HepG2 (cell line): ENCODE data around the gene IFT22. TPM values are rescaled to one million over a fixed set of nuclear protein-coding genes. Genes with fewer than 3 reads are reported as not detected.
"Not testable (repeated sequence)": the region's sequence is repeated elsewhere in the genome, so short reads cannot be mapped to it uniquely, and the experiment has no call there.

Source experiments
- ATAC-seq: fragments of 200-7000 bp; cut with Tn5 transposase; 3 replicates; pipeline ENCODE4 v1.9.1; 2020; ENCODE audit warnings: mild to moderate bottlenecking, moderate library complexity
- BruUV-seq: library from RNA; stranded (reverse); fragments of 400-500 nt; replicated peaks from 2 replicates; lab custom pipeline; 2021; lab: Mats Ljungman, UMichigan
- CTCF ChIA-PET: fragments of 300-600 bp; formaldehyde crosslinking; extraction: SDS; loops from one replicate; lab custom pipeline; 2021; ENCODE audit warnings: low total read pairs, inconsistent platforms, low intra/inter-chr PET ratio; lab: Yijun Ruan, JAX
- POLR2A ChIA-PET: fragments of 350-600 bp; sonication (Branson Sonifier 250); formaldehyde crosslinking; loops from one replicate; lab custom pipeline; 2020; ENCODE audit warnings: antibody characterized with exemption, inconsistent platforms; lab: Yijun Ruan, JAX
- DNase-seq: peaks from one replicate; pipeline ENCODE4 v3.0.0-alpha.2; 2015; ENCODE audit warnings: low spot score
- FAIRE-seq: peaks from 3 replicates; lab custom pipeline; 2011; peaks lifted over from hg19 to GRCh38; lab: Jason Lieb, UNC
- H2AFZ ChIP-seq: one replicate; pipeline ENCODE4 v1.6.1; 2011; ENCODE audit warnings: low read length, inconsistent platforms
- H3K27ac ChIP-seq: fragments of 300-600 bp; 3 replicates; pipeline ENCODE4 v1.8.0; 2011; ENCODE audit warnings: mixed run types, mild to moderate bottlenecking, mixed read lengths, low read length, inconsistent platforms; ENCODE audit not compliant: insufficient read depth; ENCODE audit errors: extremely low read length
- H3K27me3 ChIP-seq, 2 experiments: fragments of 200-600 bp in 1 of 2; 2 replicates in 1 of 2; 3 replicates in 1 of 2; pipeline versions ENCODE4 v1.6.0 to v1.8.0; 2011; ENCODE audit warnings: low read length in 2 of 2, mild to moderate bottlenecking in 2 of 2, moderate library complexity in 2 of 2, inconsistent platforms in 1 of 2; ENCODE audit not compliant: insufficient read depth in 2 of 2, control insufficient read depth in 1 of 2
- H3K36me3 ChIP-seq, 2 experiments: fragments of 200-600 bp in 1 of 2; replicated peaks in 1 of 2; 2 replicates in 1 of 2; 3 replicates in 1 of 2; pipeline versions ENCODE4 v1.5.1 to v1.8.0; 2011; ENCODE audit warnings: low read length in 2 of 2, inconsistent platforms in 1 of 2; ENCODE audit not compliant: insufficient read depth in 2 of 2, control insufficient read depth in 1 of 2
- H3K4me1 ChIP-seq: 2 replicates; pipeline ENCODE4 v1.5.1; 2012; ENCODE audit warnings: low read length, inconsistent platforms; ENCODE audit not compliant: insufficient read depth
- H3K4me2 ChIP-seq: 2 replicates; pipeline ENCODE4 v1.6.0; 2011; ENCODE audit warnings: low read depth, low read length, inconsistent platforms
- H3K4me3 ChIP-seq, 3 experiments: fragments of 200-600 bp in 1 of 3; sonication (generic), shearing (Covaris generic) in 1 of 3; replicated peaks in 1 of 3; 2 replicates each; pipeline ENCODE4 v1.5.1; 2011 to 2016; ENCODE audit warnings: low read length in 3 of 3, inconsistent platforms in 2 of 3, low read depth in 2 of 3, mild to moderate bottlenecking in 2 of 3, control low read depth in 1 of 3, mixed read lengths in 1 of 3; ENCODE audit not compliant: insufficient read depth in 1 of 3
- H3K79me2 ChIP-seq: one replicate; pipeline ENCODE4 v1.6.1; 2011; ENCODE audit warnings: low read length, inconsistent platforms; ENCODE audit not compliant: insufficient read depth
- H3K9ac ChIP-seq: 2 replicates; pipeline ENCODE4 v1.6.0; 2011; ENCODE audit warnings: mild to moderate bottlenecking, low read depth, low read length, inconsistent platforms; ENCODE audit not compliant: insufficient read depth
- H3K9me3 ChIP-seq: 2 replicates; pipeline ENCODE4 v1.5.1; 2012; ENCODE audit warnings: mild to moderate bottlenecking, low read length
- H4K20me1 ChIP-seq: 2 replicates; pipeline ENCODE4 v1.6.0; 2011; ENCODE audit warnings: inconsistent platforms, mild to moderate bottlenecking, low read length, moderate library complexity; ENCODE audit not compliant: insufficient read depth
- HNRNPK ChIP-seq: fragments of 200-400 bp; formaldehyde crosslinking; IDR thresholded peaks from 2 replicates; pipeline ENCODE4 v1.6.1; 2018; ENCODE audit warnings: low read length, low read depth, moderate library complexity, mild to moderate bottlenecking; ENCODE audit not compliant: poor library complexity, severe bottlenecking
- ISX ChIP-seq: sonication (generic); formaldehyde crosslinking; conservative IDR thresholded peaks from 2 replicates; pipeline ENCODE4 v1.5.0; 2020; ENCODE audit warnings: missing genetic modification reagents
- MNT ChIP-seq: fragments of 450-650 bp; IDR thresholded peaks from 2 replicates; pipeline ENCODE4 v1.6.1; 2016
- WGBS: methylation state at CpG from one replicate; pipeline ENCODE4 v1.1.6; 2017; ENCODE audit warnings: low lambda C conversion rate; 5-methylcytosine and 5-hydroxymethylcytosine counted together
- in situ Hi-C: cut with HindIII; loops from 2 replicates; pipeline ENCODE4 v1.10.0; 2017; ENCODE audit warnings: low pct_unique_long_range_greater_than_20kb; ENCODE audit not compliant: extremely low pct_ligation_motif_present
- intact Hi-C: fragments of 100-400 bp; cut with micrococcal nuclease; formaldehyde crosslinking; loops from one replicate; pipeline ENCODE4 v1.10.0; 2022; ENCODE audit not compliant: unreplicated experiment
- polyA plus RNA-seq, 8 experiments: library from polyadenylated mRNA; depleted of rRNA in 3 of 8; stranded (reverse) in 7 of 8; unstranded in 1 of 8; fragments of >200 nt; fragmentation: Illumina TruSeq in 4 of 8; extraction: Trizol in 4 of 8; gene quantifications; 2 replicates each; pipeline versions ENCODE4 v1.2.1 to v1.2.3, GENCODE V29; 2011 to 2016; ENCODE audit warnings: low read depth in 4 of 8, missing spikeins in 1 of 8, mixed read lengths in 1 of 8; ENCODE audit not compliant: insufficient read depth in 1 of 8
- small RNA-seq, 3 experiments: library from RNA; depleted of rRNA; stranded (forward); fragments of <200 nt; gene quantifications; one replicate each; pipeline ENCODE3, GENCODE V24; 2012; ENCODE audit warnings: low read depth in 2 of 3, low replicate concordance in 1 of 3; ENCODE audit not compliant: insufficient read length in 3 of 3, insufficient read depth in 2 of 3
- total RNA-seq, 5 experiments: library from RNA; depleted of rRNA; stranded (reverse); fragments of >200 nt; fragmentation: Illumina TruSeq; extraction: Trizol; gene quantifications; 2 replicates each; pipeline ENCODE4 v1.2.3, GENCODE V29; 2016; ENCODE audit warnings: low read depth in 1 of 5

IFT22 gene
- total and polyA plus RNA-seq, 2 of the 13 experiments (the other 11 are each of a cell fraction or from before 2014, with no cell fraction given) = 8.9 to 14.5 TPM

GRCh38 chr7:101265622-101266516, 55.7 kb downstream of the IFT22 start:
- WGBS = 59% methylated on average over 17 of the region's 17 CpGs
- Histone ChIP-seq H2AFZ (no peak overlapping the region), H3K36me3 (no peaks in the 10 kb centered on the region), H3K79me2 (no peaks in the 10 kb centered on the region), H3K9me3 (no peaks in the 10 kb centered on the region), H3K4me2 (no peak overlapping the region), H3K9ac (no peak overlapping the region), H3K4me1 (no peaks in the 10 kb centered on the region), H3K27ac (no peak overlapping the region), H3K27me3 (peaks cover 0 to 4% of the 10 kb centered on the region in 2 experiments; a peak in 1 of 5 replicates), H4K20me1 (no peaks in the 10 kb centered on the region), H3K4me3 (no peak overlapping the region)
- DNase-seq (no peak), FAIRE-seq (no peak), ATAC-seq (no peak)
- POLR2A ChIA-PET = no interaction called here
- no TSS peak for BruUV-seq
- in situ Hi-C loops (no loop called here), intact Hi-C loops (no loop called here)
- no peak for TF ChIP-seq ISX (CRISPR knock-in tag)
- CTCF ChIA-PET = no interaction called here

- H3K9ac ChIP-seq, H3K79me2 ChIP-seq, H4K20me1 ChIP-seq, H3K27me3 ChIP-seq, ATAC-seq, CTCF ChIA-PET, intact Hi-C loops, DNase-seq, H3K4me3 ChIP-seq, FAIRE-seq, H2AFZ ChIP-seq, H3K4me1 ChIP-seq, H3K4me2 ChIP-seq, H3K9me3 ChIP-seq, BruUV-seq, H3K27ac ChIP-seq, in situ Hi-C loops, H3K36me3 ChIP-seq, POLR2A ChIA-PET: not testable (repeated sequence)
- WGBS = 14% methylated on average over 4 of the region's 6 CpGs
- TF ChIP-seq HNRNPK (peak; percentile 14), MNT (peak; percentile 95)
These were observed 57.4 kb downstream of the IFT22 start for GRCh38 chr7:101264102-101264706.

Small RNA genes lying within 50 kb of the gene (small RNA-seq; reads per million reads assigned to genes)
- gene RNU6-1104P = 0 to 0.97 (median 0) reads per million in 3 experiments

Other genes starting within 250 kb of the IFT22 start
- gene TRIM56, start 236.3 kb downstream of the IFT22 start, total RNA-seq (2016; rRNA removed; fragmentation: Illumina TruSeq; extraction: Trizol) = 7.1 and 8.1 TPM in 2 replicates
- gene TRIM56, start 236.3 kb downstream of the IFT22 start, polyA plus RNA-seq (2011; rRNA removed) = 3.0 and 3.2 TPM in 2 replicates
- 9.2 and 21.2 TPM in 2 replicates for gene SERPINE1, start 194.7 kb downstream of the IFT22 start, total RNA-seq (2016; rRNA removed; fragmentation: Illumina TruSeq; extraction: Trizol)
- gene SERPINE1, start 194.7 kb downstream of the IFT22 start, polyA plus RNA-seq (2011; rRNA removed) = 1,576 and 2,365 TPM in 2 replicates
- 57.5 and 77.9 TPM in 2 replicates for gene AP1S1, start 167.3 kb downstream of the IFT22 start, total RNA-seq (2016; rRNA removed; fragmentation: Illumina TruSeq; extraction: Trizol)
- 65.2 and 68.1 TPM in 2 replicates for gene AP1S1, start 167.3 kb downstream of the IFT22 start, polyA plus RNA-seq (2011; rRNA removed)
- 0.10 and 0.46 TPM in 2 replicates for gene VGF, start 156.2 kb downstream of the IFT22 start, total RNA-seq (2016; rRNA removed; fragmentation: Illumina TruSeq; extraction: Trizol)
- 0.12 and 0.21 TPM in 2 replicates for gene VGF, start 156.2 kb downstream of the IFT22 start, polyA plus RNA-seq (2011; rRNA removed)
- not detected in 2 replicates for gene NAT16, start 141.5 kb downstream of the IFT22 start, total RNA-seq (2016; rRNA removed; fragmentation: Illumina TruSeq; extraction: Trizol)
- gene NAT16, start 141.5 kb downstream of the IFT22 start, polyA plus RNA-seq (2011; rRNA removed) = 0.04 TPM in 1 of 2 replicates, not detected in the other
- gene MOGAT3, start 120.8 kb downstream of the IFT22 start, total RNA-seq (2016; rRNA removed; fragmentation: Illumina TruSeq; extraction: Trizol) = 5.5 and 22.5 TPM in 2 replicates
- gene MOGAT3, start 120.8 kb downstream of the IFT22 start, polyA plus RNA-seq (2011; rRNA removed) = 30.5 and 39.2 TPM in 2 replicates
- 22.2 and 67.4 TPM in 2 replicates for gene PLOD3, start 104.2 kb downstream of the IFT22 start, total RNA-seq (2016; rRNA removed; fragmentation: Illumina TruSeq; extraction: Trizol)
- gene PLOD3, start 104.2 kb downstream of the IFT22 start, polyA plus RNA-seq (2011; rRNA removed) = 65.8 and 69.0 TPM in 2 replicates
- 64.5 and 66.5 TPM in 2 replicates for gene ZNHIT1, start 103.6 kb downstream of the IFT22 start, total RNA-seq (2016; rRNA removed; fragmentation: Illumina TruSeq; extraction: Trizol)
- 32.5 and 36.8 TPM in 2 replicates for gene ZNHIT1, start 103.6 kb downstream of the IFT22 start, polyA plus RNA-seq (2011; rRNA removed)
- gene CLDN15, start 84.0 kb downstream of the IFT22 start, total RNA-seq (2016; rRNA removed; fragmentation: Illumina TruSeq; extraction: Trizol) = 2.2 and 7.1 TPM in 2 replicates
- gene CLDN15, start 84.0 kb downstream of the IFT22 start, polyA plus RNA-seq (2011; rRNA removed) = 17.8 and 20.6 TPM in 2 replicates
- gene FIS1, start 76.7 kb downstream of the IFT22 start, total RNA-seq (2016; rRNA removed; fragmentation: Illumina TruSeq; extraction: Trizol) = 97.5 and 122 TPM in 2 replicates
- gene FIS1, start 76.7 kb downstream of the IFT22 start, polyA plus RNA-seq (2011; rRNA removed) = 97.5 and 101 TPM in 2 replicates
- gene COL26A1, start 41.1 kb upstream of the IFT22 start, total RNA-seq (2016; rRNA removed; fragmentation: Illumina TruSeq; extraction: Trizol) = 3.9 and 9.2 TPM in 2 replicates
- gene COL26A1, start 41.1 kb upstream of the IFT22 start, polyA plus RNA-seq (2011; rRNA removed) = 6.8 and 7.8 TPM in 2 replicates